ENCODE results near the gene RFWD3.

Gene RFWD3

DNA sequence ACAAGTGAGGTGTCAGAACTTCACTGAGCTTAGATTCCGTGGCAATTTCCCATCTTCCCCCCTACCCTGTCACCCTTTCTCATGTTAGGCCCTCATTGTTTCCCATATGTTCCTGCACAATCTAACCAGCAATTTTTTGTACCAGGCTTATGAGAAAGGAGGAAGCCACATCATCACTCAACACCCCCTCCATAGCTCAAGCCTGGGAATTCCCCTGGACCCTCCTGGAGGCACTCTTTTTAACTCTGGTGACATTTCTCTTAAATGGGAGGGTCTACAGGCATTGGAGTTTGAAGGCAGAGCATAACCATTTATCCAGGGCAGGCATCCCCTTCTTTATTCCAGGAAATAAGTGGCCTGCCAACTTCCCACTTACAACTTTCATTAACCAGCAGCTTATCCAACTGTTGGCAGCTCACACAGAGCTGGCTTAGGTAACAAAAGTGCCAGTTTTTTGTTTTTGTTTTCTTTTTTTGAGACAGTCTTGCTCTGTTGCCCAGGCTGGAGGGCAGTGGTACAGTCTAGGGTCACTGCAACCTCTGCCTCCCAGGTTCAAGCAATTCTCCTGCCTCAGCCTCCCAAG lies 49.4 kb downstream of the RFWD3 start:
- no peak for DNase-seq (ENCODE audit: low read depth)

DNA sequence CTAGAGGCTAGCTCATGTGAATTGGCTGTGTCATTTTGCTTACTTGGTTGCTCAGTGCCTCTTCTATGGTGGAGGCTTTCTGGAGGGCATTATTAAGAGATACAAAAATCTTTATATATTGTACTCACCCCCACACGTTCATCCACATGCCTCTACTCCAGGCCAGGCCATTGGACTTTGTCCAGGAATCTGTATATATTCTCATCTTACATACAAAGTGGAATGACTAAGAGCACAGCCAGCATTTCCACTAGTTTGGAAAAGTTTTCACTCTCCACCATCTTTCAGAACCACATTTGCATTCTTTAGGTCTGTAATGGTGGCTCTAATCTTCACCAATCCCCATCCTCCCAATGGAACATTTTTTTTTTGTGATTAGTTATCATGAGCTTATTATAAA lies 55.0 kb downstream of the RFWD3 start:
- DNase-seq (ENCODE audit: low read depth): no peak

DNA sequence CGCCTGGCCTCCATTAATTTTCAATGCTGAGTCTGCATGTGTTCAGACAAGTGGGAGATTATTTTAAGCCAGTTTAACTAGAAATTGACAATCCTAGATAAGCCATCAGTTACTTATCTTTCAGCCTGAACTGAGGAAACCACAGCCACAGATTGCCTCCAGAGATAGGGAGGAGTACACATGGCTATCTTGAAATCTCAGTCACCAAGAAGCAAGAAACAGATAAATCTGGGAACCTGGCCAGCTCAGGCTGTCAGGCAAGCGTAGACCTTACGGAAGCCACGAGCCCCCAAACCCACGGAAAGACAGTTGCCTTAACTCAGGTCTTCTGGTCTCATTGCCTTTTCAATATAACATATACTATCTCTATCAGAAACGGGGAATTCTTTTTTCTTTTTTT lies 57.7 kb downstream of the RFWD3 start:
- peak; percentile 17 for DNase-seq (ENCODE audit: low read depth)

DNA sequence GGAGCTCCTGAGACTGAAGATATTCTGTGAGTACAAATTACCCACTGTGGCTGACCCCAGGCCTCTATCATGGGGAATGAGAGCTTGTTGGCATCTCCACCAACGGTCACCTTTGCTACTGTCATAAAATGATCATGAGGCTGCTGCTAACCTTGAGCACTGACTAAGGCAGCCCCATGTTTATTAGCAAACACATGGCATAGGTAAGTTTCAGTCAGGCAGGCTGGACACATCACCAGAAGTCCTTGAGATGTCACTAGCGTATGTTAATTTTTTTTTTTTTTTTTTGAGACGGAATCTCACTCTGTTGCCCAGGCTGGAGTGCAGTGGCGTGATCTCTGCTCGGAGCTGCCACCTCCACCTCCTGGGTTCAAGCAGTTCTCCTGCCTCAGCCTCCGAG lies 58.3 kb downstream of the RFWD3 start:
- DNase-seq (ENCODE audit: low read depth): no peak

DNA sequence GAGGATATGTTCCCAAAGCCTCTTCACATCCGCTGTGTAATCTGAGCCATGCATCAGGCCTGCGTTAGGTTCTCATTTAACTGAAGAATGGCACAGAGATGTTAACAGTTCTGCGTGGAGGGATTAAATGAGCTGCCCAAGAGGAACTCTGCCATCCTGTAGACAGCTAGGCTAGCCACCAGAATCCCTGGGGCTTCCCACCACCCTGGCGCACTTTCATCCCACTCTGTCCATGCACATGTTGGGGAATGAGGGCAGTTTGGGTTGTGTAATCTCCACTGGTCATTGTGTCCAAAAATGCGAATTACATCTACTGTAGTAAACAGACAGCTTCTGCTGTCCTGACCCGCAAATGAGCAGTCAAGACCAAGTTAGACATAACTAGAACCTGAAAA lies 58.7 kb downstream of the RFWD3 start:
- DNase-seq (ENCODE audit: low read depth): no peak

DNA sequence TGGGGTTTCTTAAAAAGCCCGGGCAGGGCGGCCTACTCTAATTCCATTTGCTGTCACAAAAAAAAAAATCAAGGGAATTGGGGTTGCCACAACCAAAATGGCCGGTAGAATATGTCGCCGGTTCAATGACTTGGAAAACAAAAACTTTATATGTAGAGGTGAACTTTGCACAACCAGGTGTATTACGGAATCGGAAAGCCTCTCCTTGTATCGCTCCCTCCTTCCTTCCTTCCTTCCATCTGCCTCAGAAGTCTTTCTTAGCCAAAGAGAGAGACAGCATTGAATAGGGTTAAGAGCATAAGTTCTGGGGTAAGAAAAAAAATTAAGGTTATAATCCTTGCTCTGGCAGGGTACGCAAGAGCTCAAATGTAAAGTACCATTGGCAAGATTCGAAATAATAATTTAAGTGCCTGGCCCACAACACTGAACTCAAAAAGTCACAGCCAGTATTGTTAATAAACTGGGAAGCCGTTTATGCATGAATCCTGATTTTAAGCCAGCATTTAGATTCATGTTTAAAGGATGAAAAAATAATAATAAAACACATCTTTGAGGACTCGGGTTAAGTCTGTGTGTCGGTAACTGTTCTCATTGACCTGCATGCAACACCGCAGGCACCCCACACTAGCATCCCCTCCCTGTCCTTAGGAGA lies 59.2 kb downstream of the RFWD3 start:
- DNase-seq (ENCODE audit: low read depth): no peak

DNA sequence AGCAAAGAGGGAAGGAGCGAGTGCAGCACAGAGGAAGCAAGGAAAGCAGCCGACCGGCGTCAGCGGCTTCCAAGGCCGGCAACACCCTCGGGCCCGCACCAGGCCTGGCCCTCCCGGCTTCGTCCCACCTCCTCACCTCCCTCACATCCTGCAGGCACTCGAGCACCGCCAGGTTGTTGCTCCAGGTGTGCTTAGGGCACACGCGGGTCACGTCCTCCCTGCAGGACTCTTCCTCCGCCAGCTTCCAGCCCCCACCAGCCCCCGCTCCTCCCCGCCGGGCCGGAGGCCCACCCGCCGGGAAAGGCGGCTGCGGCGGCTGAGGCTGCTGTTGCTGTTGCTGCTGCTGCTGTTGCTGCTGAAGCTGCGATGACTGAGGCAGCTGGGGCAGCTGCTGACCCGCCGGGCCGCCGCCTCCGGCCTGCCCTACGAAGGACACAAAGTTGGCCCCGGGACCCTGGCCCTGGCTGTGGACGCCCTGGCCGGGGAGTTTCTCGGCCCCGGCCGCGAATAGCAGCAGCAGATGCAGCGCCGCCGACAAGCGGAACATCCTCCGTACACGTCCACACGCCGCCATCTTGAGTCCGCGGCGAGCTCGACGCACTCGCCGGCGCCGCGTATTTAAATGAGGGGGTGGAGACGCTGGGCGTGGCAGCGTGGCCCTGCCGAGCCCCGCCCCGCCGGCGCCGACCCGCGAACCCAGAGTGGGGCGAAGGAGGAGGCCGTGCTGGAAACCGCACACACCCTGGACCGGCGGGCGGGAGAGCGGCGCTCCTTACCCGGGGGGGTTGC lies 60.0 kb downstream of the RFWD3 start, which contains the start of gene GLG1:
Gene GLG1 (minus strand): TSS at position 594 of the 789 bp plus-strand sequence. CDS start 20 bp downstream, at position 574.
- peak; percentile 82 for DNase-seq (ENCODE audit: low read depth)

DNA sequence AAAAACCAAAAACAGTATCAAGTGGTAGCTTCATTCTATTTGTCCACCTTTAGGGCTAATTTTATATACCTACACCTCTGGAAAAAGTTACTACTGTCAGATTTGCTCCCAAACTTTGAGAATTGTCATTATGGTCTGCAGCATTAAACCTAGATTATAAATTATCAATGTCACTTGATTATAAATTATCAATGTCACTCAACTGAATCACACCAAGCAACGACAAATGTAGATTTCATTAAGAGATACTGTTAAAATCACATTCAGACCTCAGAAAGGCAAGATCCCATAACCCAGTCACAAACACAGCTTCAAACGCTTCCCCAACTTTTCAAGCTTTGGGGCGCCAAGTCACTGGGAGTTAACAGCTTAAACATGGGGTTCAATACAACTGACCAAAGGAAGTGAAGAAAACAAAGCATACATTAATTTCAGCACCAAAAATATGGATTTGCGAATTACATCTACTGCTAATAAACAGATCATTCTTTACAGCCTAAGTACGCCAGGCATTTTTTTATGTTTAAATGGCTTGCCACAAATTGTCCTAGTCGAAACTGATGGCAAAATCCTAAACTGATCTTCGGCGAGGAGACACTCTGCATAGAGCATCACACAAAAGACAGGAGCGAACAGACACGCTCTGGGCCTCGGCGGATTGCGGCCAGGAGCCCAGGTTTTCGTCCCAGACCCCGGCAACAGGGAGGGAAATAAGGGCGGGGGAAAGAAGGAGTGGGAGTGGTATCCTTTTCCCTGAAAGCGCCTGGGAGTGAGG lies 60.7 kb downstream of the RFWD3 start:
- no peak for DNase-seq (ENCODE audit: low read depth)

DNA sequence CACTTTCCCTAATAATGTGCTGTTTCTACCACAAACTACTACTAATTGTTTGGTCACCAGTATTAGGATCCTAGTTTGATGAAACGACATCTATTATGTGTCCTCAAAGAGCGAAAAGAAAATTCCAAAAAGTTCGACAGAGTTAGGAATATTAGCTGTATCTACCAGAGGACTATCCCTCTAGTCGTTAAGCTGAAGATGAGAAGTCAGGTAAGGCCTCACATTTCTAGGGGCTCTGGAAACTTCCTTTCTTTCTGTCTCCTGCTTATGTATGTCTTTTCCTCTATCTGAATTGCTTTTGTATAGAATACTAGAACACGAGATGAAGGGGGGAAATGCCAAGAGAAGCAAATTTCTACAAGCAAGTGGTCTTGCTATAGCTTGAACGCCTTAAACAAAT lies 61.3 kb downstream of the RFWD3 start:
- DNase-seq (ENCODE audit: low read depth): no peak

DNA sequence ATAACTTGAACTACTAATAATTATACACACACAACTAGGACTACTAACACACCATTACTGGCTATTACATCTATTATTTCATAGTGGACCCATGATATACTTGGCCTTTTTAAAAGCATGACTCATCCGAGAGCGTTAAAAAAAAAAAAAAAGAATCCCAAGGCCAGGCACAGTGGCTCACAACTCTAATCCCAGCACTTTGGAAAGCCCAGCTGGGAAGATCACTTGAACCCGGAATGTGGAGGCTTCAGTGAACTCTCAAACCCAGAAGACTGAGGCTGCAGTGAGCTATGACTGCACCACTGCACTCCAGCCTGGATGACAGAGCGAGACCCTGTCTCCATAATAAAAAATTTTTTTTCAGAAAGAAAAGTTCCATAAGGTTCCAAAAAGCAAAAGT lies 62.8 kb downstream of the RFWD3 start:
- no peak for DNase-seq (ENCODE audit: low read depth)

DNA sequence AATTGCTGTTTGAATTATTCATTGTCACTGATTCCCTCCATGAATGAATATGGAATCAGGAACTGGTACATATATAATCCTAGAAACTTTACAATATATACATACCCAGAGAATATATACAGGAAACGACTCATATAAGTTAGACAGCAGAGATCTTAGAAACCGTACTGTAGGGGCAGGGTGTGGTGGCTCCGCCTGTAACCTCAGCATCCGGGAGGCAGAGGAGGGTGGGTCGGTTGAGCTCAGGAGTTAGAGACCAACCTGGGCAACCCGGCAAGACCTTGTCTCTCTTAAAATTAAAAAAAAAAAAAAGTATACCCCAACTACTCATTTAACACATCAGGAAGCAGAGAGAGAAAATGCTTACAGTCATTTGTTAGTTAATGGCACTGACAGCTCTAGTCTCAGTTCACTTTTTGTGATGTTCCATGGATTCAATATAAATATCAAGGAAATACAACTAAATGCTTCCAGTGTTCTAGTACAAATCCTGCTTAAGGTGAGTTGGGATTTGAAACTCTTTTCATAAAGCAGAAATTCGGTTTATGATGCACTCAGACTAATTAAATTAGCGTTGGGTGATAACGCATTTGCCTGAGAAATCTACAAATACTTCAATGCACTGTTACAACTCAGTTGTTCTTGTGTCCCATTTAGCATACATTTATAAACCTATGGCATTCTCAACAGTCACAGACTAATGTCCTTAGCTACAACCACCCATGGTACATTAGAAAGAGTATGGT lies 65.4 kb downstream of the RFWD3 start:
- peak; percentile 31 for DNase-seq (ENCODE audit: low read depth)

DNA sequence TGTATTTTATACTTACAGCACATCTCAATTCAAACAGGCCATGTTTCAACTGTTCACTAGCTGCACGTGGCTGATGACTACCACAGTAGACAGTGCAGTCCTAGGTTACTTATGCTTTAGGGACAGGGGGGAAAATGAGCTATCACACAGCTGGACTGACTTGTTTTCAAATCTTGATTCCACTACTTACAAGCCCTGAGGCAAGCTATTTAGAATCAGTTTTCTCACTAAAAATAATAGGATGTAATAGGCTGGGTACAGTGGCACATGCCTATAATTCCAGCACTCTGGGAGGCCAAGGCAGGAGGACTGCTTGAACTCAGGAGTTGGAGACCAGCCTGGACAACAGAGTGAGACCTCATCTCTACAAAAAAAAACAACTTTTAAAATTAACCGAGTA lies 70.1 kb downstream of the RFWD3 start:
- DNase-seq (ENCODE audit: low read depth): no peak

DNA sequence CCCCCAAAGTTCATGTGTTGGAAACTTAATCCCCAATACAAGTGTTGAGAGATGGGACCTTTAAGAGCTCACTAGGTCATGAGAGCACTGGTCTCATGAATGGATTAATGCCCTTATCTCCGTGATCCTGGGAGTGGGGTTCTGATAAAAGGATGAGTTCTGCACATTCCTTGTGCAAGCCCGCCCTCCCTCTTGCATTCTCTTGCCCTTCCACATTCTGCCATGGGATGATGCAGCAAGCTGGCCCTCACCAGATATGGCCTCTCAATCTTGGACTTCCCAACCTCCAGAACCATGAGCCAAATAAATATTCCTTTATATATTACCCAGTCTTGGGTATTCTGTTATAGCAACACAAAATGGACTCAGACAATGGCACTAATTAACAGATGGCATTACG lies 73.8 kb downstream of the RFWD3 start:
- DNase-seq (ENCODE audit: low read depth): no peak

DNA sequence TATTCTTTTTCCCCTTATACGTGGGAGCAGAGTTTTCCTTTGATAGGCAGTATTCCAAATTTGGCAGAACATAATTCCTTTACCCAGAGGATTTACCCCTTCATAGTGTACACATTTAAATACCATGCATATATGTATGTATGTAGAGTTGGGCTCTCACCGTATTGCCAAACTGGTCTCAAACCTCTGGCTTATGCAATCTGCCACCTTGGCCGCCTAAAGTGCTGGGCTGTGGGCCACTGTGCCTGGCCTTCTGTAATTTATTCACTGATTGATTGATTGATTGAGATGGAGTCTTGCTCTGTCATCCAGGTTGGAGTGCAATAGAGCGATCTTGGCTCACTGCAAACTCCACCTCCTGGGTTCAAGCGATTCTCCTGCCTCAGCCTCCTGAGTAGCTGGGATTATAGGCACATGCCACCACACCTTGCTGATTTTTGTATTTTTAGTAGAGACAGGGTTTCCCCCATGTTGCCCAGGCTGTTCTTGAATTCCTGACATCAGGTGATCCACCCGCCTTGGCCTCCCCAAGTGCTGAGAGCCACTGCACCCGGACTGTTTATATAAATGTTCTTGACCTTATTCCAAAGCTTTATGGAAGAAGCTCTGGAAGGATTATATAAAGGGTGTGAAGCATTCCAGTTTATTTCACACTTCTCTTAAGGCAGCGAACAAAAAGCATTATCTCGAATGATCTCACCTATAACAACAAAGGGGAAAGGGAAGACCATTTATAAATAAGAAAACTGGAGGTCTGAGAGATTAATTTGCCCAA lies 74.6 kb downstream of the RFWD3 start:
- DNase-seq (ENCODE audit: low read depth): no peak

DNA sequence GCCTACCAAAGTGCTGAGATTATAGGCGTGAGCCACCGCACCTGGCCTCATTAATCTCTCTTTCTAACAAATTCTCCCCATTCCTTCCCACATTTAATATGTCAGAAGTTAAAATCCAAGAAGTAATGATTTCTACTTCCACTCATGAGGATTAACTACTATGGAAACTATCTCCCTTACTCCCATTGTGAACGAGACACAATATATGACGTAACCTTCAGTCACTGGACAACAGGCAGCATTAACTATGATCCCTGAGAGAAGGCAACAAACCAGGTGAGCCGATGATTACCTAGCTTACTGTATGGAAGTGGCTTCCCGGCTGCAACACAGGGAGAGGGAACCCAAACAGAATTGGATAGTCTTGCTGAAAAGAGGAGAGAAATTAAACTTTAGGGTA lies 79.7 kb downstream of the RFWD3 start:
- no peak for DNase-seq (ENCODE audit: low read depth)

DNA sequence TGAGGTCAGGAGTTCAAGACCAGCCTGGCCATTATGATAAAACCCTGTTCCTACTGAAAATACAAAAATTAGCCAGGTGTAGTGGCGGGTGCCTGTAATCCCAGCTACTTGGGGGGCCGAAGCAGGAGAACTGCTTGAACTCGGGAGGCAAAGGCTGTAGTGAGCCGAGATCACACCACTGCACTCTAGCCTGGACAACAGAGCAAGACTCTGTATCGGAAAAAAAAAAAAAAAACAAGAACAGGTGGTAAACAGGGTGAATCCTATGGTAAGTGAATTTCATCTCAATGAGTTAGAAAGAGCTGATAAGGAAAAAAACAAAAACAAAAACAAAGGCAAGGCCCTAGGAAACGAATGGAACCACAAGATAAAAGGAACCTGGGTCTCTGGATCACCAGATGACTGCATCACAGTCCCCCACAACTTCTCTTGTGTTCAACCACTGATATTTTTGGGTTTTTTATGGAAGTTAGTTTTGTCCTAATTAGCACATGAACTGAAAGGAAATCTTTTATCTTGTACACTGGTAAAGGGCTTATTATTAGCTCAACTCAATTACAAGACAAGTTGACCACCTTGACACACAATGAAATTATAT lies 80.7 kb downstream of the RFWD3 start:
- DNase-seq (ENCODE audit: low read depth): no peak

DNA sequence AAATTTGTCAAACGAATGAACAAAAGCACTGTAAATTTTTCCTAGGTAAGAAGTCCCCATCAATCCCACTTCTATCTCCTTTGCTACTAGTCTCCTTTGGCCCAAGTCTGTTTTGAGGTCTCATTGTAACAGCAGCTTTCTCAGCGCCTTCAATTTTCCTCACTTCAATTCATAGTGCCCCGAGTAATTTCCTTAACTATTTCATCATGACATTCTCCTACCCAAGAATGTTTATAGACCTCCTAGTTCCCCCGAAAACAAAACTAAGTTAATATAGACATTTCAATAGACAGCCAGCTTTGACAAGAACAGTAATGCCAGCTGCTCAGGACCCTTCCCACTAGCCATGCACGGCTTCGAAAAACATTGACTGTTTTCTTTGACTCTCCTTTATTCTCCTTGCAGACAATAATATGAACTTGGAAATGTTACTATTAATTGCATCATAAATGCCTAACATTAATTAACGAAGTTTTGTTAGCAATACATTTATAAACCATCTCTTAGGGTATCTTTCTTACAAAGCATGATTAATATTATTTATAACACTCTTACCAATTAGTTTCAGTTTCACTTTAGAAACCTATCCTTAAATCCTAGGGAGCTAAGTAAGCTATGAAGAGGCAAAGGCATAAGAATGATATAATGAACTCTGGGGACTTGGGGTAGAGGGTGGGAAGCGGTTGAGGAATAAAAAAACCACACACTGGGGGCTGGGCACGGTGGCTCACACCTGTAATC lies 82.6 kb downstream of the RFWD3 start:
- DNase-seq (ENCODE audit: low read depth): no peak

DNA sequence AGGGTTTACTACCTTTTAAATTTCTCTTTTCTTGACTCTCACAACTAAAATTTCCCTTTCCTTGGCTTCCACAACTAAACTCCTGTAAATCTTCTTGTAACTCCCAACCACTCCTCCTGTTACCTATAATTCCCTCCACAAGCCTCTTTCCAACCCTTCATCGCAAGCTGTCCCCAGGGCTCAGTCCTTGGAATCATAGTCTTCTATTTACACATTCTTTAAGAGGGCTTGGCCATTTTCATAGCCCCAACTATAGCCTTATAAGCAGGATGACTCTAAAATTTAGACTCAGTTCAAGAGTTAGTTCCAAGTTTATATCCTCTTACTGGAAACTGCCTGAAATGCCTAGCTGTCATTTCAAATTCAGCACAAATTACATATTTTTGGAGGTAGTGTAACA lies 83.7 kb downstream of the RFWD3 start:
- DNase-seq (ENCODE audit: low read depth): no peak

DNA sequence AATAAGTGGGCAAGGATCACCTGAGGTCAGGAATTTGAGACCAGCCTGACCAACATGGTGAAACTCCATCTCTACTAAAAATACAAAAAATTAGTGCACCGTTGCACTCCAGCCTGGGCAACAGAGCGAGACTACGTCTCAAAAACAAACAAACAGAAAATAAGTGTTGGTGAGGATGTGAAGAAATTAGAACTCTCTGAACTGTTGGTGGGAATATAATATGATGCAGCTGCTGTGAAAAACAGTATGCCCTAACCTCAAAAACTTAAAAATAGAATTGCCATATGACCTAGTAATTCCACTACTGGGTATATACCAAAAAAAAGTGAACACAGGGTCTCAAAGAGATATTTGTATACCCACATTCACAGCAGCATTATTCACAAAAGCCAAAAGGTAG lies 85.8 kb downstream of the RFWD3 start:
- no peak for DNase-seq (ENCODE audit: low read depth)

DNA sequence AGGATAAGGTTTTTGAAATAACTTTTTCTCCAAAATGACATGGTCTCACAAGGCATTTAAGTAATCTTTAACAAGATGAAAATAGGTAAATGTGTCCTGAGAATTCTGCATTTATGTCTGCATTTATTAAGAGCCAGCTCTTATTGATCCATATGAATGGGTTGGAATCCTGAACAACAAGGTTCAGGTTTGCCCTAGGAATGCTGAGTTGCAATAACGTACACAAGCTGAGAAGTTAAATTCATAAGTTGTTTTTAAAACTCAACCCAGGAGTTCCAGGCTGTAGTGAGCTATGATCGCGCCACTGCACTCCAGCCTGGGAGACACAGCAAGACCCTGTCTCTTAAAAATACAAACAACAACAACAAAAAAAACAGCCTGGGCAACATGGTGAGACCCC lies 87.8 kb downstream of the RFWD3 start:
- no peak for DNase-seq (ENCODE audit: low read depth)
